ENCODE results near the gene BRINP1.
"Not testable (repeated sequence)": the region's sequence is repeated elsewhere in the genome, so short reads cannot be mapped to it uniquely, and the experiment has no call there.

The BRINP1 gene

GRCh38 chr9:119213471-119213870 lies 155.8 kb downstream of the BRINP1 start:
- no peak for DNase-seq (ENCODE audit: low read depth, low spot score)

GRCh38 chr9:119197893-119198607 lies 171.2 kb downstream of the BRINP1 start:
- DNase-seq (ENCODE audit: low read depth, low spot score), result no peak

- DNase-seq (ENCODE audit: low read depth, low spot score), result no peak
These were observed 173.7 kb downstream of the BRINP1 start for GRCh38 chr9:119195521-119195920.

- DNase-seq (ENCODE audit: low read depth, low spot score), result no peak
These were observed 183.9 kb downstream of the BRINP1 start for GRCh38 chr9:119185298-119185697.

GRCh38 chr9:119184265-119184936 lies 184.8 kb downstream of the BRINP1 start:
- DNase-seq (ENCODE audit: low read depth, low spot score), result no peak

GRCh38 chr9:119181561-119181960 lies 187.7 kb downstream of the BRINP1 start:
- DNase-seq (ENCODE audit: low read depth, low spot score), result no peak

- no peak for DNase-seq (ENCODE audit: low read depth, low spot score)
These were observed 188.3 kb downstream of the BRINP1 start for GRCh38 chr9:119180897-119181296.

- DNase-seq (ENCODE audit: low read depth, low spot score), result no peak
These were observed 189.5 kb downstream of the BRINP1 start for GRCh38 chr9:119179701-119180100.

- no peak for DNase-seq (ENCODE audit: low read depth, low spot score)
These were observed 192.0 kb downstream of the BRINP1 start for GRCh38 chr9:119177196-119177595.

GRCh38 chr9:119175581-119175980 lies 193.7 kb downstream of the BRINP1 start:
- DNase-seq (ENCODE audit: low read depth, low spot score), result no peak

GRCh38 chr9:119169222-119169621 lies 200.0 kb downstream of the BRINP1 start:
- not testable (repeated sequence) for DNase-seq (ENCODE audit: low read depth, low spot score)

GRCh38 chr9:119167876-119168275 lies 201.4 kb downstream of the BRINP1 start:
- no peak for DNase-seq (ENCODE audit: low read depth, low spot score)

- no peak for DNase-seq (ENCODE audit: low read depth, low spot score)
These were observed 202.0 kb downstream of the BRINP1 start for GRCh38 chr9:119167267-119167666.

GRCh38 chr9:119166096-119166495 lies 203.1 kb downstream of the BRINP1 start:
- no peak for DNase-seq (ENCODE audit: low read depth, low spot score)

GRCh38 chr9:119165131-119165530 lies 204.1 kb downstream of the BRINP1 start:
- DNase-seq (ENCODE audit: low read depth, low spot score), result no peak

GRCh38 chr9:119164716-119165115 lies 204.5 kb downstream of the BRINP1 start:
- no peak for DNase-seq (ENCODE audit: low read depth, low spot score)

GRCh38 chr9:119160551-119160950 lies 208.7 kb downstream of the BRINP1 start:
- DNase-seq (ENCODE audit: low read depth, low spot score), result no peak

- no peak for DNase-seq (ENCODE audit: low read depth, low spot score)
These were observed 209.8 kb downstream of the BRINP1 start for GRCh38 chr9:119159386-119159785.

GRCh38 chr9:119157196-119157595 lies 212.0 kb downstream of the BRINP1 start:
- no peak for DNase-seq (ENCODE audit: low read depth, low spot score)

GRCh38 chr9:119156354-119156753 lies 212.9 kb downstream of the BRINP1 start:
- no peak for DNase-seq (ENCODE audit: low read depth, low spot score)

GRCh38 chr9:119154527-119154926 lies 214.7 kb downstream of the BRINP1 start:
- DNase-seq (ENCODE audit: low read depth, low spot score), result no peak

GRCh38 chr9:119153402-119153801 lies 215.8 kb downstream of the BRINP1 start:
- no peak for DNase-seq (ENCODE audit: low read depth, low spot score)

GRCh38 chr9:119148855-119149254 lies 220.4 kb downstream of the BRINP1 start:
- DNase-seq (ENCODE audit: low read depth, low spot score), result no peak

All from smooth muscle cell of the brain vasculature (primary cell).